Measurements from ENCODE around the gene HORMAD1.
"Not testable (repeated sequence)": the region's sequence is repeated elsewhere in the genome, so short reads cannot be mapped to it uniquely, and the experiment has no call there.

DNA sequence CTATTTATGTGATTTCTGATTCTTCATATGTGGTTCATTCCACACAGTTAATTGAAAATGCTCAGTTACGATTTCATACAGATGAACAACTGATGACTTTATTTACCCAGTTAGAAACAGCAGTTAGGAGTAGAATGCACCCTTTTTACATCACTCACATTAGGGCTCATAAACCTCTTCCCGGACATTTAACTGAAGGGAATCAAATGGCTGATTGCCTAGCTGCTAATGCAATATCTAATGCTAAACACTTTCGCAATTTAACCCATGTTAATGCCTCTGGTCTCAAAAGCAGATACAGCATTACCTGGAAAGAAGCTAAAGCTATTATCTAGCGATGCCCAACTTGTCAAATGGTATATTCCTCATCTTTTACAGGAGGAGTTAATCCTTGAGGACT lies 63.6 kb downstream of the HORMAD1 start:
- TF ChIP-seq, protein P1, sequence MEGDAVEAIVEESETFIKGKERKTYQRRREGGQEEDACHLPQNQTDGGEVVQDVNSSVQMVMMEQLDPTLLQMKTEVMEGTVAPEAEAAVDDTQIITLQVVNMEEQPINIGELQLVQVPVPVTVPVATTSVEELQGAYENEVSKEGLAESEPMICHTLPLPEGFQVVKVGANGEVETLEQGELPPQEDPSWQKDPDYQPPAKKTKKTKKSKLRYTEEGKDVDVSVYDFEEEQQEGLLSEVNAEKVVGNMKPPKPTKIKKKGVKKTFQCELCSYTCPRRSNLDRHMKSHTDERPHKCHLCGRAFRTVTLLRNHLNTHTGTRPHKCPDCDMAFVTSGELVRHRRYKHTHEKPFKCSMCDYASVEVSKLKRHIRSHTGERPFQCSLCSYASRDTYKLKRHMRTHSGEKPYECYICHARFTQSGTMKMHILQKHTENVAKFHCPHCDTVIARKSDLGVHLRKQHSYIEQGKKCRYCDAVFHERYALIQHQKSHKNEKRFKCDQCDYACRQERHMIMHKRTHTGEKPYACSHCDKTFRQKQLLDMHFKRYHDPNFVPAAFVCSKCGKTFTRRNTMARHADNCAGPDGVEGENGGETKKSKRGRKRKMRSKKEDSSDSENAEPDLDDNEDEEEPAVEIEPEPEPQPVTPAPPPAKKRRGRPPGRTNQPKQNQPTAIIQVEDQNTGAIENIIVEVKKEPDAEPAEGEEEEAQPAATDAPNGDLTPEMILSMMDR (IDR thresholded peaks at IDR 0.05) = not testable (repeated sequence)
- TF ChIP-seq POLR2A (IDR thresholded peaks at IDR 0.05) = not testable (repeated sequence)
